Panc1 (cell line): Measurements from ENCODE around the gene HLCS.

Source experiments
- POLR2AphosphoS5 ChIP-seq: IDR thresholded peaks from 2 replicates; pipeline ENCODE4 v1.6.1; 2012; ENCODE audit warnings: mild to moderate bottlenecking, low read depth, low read length, moderate library complexity
- SIN3A ChIP-seq: IDR thresholded peaks from 2 replicates; pipeline ENCODE4 v1.6.1; 2012; ENCODE audit warnings: low read depth, mild to moderate bottlenecking, low read length, moderate library complexity, borderline replicate concordance; ENCODE audit not compliant: insufficient read depth
- TCF7L2 ChIP-seq: IDR thresholded peaks from 2 replicates; pipeline ENCODE4 v1.6.1; 2011; ENCODE audit warnings: mild to moderate bottlenecking, low read depth, low read length, inconsistent platforms
- TF ChIP-seq, protein P1 (sequence below): fragments of 450-650 bp; IDR thresholded peaks from 2 replicates; pipeline ENCODE4 v1.5.1; 2017; ENCODE audit warnings: mild to moderate bottlenecking

DNA sequence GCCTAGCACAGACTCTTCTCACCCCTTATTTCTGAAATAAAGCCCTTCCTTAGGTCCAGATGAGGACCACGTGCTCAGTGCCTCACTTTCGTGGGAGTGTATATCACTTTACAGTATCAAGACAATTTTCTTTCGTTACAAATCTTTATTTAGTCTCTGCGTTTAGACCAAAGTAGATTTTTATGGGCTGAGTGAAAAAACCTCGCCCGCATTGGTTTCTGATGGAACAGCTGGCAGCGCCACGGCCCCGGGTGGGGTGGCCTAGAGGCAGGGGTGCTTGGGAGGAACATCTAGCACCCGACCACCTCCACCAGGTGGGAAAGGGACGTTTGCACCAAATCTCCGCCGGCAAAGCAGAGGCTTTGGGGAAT, 260.0 kb downstream of the HLCS start:
- TF ChIP-seq, protein P1, sequence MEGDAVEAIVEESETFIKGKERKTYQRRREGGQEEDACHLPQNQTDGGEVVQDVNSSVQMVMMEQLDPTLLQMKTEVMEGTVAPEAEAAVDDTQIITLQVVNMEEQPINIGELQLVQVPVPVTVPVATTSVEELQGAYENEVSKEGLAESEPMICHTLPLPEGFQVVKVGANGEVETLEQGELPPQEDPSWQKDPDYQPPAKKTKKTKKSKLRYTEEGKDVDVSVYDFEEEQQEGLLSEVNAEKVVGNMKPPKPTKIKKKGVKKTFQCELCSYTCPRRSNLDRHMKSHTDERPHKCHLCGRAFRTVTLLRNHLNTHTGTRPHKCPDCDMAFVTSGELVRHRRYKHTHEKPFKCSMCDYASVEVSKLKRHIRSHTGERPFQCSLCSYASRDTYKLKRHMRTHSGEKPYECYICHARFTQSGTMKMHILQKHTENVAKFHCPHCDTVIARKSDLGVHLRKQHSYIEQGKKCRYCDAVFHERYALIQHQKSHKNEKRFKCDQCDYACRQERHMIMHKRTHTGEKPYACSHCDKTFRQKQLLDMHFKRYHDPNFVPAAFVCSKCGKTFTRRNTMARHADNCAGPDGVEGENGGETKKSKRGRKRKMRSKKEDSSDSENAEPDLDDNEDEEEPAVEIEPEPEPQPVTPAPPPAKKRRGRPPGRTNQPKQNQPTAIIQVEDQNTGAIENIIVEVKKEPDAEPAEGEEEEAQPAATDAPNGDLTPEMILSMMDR, result no peak
- TF ChIP-seq TCF7L2 (no peak), POLR2AphosphoS5 (no peak), SIN3A (no peak)
